HG03469 (cell line): ENCODE results near the gene TK1.
"Not testable (repeated sequence)": the region's sequence is repeated elsewhere in the genome, so short reads cannot be mapped to it uniquely, and the experiment has no call there.

Experiments
- ATAC-seq: cut with Tn5 transposase; IDR thresholded peaks from one replicate; pipeline ENCODE4 v1.9.1; 2021; ENCODE audit warnings: mild to moderate bottlenecking, moderate library complexity, moderate number of reproducible peaks; ENCODE audit not compliant: unreplicated experiment

TK1 gene

DNA sequence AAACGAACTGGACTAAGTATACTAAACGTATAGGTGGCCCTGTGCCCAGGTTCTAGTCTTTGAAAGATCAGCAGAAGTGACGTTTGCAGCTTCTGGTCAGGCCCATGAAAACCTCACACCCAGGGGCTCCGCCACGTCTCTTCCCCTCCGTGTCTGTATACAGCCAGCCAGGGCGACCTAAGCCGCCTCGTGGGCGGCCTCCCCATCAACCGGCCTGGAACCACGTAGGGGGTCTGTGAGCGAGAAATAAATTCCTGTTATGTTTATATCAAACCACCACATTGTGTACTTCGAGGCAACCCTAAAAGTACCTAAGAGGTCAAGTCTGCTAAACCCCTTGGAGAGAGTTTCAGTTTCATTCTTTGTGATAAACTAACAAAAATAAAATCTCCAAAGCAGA lies 6.8 kb downstream of the TK1 start:
- ATAC-seq: no peak

DNA sequence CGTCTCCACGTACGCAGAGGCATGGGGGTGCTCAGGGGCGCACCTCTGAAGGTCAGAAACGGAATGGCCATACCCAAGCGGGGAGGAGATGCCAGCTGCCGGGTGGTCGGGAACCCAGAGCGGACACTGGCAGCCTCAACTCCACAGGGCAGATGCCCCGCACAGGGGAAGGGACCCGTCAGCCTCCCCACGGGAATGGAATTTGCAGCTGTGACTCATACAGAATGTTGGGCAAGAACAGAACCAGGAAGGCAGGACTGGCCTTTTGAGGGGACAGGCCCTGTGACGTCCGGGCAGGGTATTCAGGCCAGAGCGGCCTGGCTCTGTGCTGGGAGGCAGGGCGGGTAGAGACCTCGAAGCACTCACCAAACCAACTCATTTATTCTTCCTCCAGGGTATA lies 7.5 kb downstream of the TK1 start:
- no peak for ATAC-seq

DNA sequence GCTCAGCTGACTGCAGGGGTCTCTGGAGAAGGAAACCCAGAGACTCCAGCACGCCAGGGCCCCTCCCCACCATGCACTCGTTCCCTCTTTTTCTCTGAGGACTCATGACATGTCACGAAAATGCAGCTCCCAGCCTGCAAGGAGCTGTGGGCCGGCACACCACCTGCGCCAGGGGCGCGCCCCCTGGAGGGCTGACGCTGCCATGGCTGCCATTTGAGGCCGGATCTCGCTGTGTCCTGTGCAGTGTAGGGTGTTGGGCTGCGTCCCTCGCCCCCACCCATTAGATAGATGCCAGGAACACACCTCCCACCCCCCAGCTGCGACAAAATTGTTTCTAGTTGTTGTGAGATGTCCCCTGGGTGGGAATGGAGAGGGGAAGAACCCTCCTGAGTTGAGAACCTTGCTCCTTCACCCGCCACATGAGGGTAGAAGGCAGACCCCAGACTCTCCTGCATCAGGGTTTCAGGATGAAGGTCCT lies 10.3 kb downstream of the TK1 start:
- ATAC-seq: no peak

DNA sequence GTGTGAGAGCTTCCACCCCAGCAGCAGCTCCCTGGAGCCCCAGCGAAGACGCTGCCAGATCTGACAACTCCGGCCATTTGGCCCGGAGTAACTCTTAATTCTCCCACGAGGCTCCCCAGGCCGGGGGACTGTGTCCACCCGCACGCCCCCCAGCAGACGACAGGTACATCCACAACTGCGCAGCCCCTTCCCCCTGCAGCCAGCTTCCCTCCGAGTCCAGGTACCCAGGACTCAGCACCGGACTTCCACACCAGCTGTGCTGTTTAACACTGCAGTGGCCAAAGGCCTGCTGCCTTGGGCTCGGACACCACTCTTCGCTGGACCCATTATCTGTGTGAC lies 11.2 kb downstream of the TK1 start:
- no peak for ATAC-seq

DNA sequence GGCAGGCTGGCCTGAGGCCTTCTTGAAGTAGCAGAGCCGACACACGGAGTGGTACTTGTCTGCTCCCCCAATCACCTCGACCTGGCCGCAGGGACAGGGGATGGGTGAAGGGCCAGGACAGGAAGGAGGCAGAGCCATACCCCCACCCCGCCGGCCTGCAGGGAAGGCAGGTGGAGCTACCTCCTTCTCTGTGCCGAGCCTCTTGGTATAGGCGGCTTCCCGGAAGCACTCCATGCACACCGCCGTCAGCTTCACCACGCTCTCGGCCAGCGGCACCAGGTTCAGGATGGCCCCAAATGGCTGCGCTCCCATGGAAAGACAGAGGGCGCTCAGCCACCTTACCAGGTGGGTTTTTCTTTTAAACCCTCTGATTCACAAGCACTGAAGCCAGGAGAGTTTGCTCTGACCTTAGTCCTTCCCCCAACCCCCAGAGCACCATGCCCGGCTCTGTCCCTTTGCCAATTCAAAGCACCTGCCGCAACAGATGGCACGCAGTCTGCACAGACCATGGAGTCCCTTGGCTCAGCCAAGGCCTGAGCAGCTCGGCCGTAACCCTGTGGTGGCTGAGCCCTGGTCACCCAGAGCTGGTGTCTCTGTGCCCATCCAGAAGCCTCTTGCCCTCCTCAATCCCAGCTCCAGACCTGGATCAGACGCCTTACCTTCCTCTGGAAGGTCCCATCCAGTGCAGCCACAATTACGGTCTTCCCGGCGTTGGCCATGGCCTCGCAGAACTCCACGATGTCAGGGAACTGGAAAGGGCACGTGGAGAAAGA lies 11.8 kb downstream of the TK1 start:
- ATAC-seq: no peak

DNA sequence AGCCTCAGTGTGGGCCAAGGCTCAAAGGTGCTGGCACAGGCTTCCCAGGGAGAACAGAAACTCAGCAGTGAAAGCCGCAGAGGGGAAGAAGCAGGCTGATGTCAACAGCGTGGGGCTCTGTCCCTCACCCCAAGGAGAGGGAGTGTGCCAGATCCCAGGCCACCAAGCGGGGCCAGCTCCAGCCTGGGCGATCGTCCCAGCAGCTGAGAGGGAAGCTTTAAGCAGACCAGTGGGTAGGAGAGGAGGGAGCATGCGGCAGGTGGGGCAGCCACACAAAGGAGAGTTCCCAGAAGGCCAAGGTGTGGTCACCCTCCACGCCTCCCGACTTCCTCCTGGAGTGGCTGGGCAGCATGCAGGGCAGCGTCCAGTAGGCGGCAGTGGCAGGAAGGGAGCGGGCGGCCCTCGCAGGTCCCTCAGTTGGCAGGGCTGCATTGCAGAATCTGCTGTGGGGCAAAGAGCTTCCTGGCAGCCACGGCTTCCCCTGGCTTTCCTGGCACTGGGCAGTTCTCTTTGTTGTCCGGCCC lies 12.4 kb downstream of the TK1 start:
- no peak for ATAC-seq

DNA sequence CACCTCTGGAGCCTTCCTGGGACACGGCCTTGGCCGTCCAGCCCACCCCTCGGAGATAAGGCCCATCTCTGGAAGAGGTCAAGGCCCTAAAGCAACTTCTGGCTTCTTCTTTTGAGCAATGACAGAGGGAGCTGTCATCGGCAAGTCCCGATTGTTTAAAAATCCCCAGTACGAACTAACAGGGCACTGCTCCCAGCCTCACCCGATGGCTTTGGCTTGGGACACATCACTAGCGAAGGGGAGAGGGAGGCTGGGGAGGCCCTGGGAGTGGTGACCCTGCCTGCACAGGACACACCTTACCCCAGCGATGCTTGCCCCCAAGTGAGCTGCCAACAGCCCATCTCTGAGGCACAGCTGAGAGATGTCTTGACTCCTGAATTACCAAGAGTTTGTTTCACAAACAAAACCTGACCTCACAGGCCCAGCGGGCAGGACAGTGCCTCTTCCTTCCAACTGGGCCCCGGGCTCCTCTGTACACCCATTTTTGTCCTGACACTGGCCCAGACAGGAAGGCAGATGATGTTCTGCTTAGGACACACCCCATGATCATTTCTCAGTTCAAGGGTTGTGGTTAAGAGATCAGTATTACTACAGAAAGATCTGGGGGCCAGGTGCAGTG lies 13.6 kb downstream of the TK1 start:
- no peak for ATAC-seq

DNA sequence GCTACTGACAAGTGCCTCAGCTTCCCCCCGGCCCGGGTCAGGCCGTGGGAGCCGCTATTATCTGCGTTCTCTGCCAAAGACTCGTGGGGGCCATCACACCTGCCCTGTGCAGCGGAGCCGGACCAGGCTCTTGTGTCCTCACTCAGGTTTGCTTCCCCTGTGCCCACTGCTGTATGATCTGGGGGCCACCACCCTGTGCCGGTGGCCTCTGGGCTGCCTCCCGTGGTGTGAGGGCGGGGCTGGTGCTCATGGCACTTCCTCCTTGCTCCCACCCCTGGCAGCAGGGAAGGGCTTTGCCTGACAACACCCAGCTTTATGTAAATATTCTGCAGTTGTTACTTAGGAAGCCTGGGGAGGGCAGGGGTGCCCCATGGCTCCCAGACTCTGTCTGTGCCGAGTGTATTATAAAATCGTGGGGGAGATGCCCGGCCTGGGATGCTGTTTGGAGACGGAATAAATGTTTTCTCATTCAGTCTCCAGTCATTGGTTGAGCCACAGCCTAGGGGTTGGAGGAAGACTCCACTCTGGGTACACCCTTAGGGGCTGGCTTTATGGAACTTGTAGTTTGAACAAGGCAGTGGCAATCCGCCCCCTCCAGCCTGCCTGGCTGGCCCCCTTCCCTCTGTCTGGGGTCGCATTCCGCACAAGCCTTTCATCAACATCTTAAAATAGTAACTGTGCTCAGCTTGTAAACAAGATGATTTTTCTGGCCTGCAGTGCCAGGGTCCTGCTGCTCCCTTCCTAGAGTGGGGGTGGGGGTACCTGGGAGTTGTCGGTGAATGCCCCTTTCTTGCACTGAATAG lies 14.4 kb downstream of the TK1 start:
- no peak for ATAC-seq

DNA sequence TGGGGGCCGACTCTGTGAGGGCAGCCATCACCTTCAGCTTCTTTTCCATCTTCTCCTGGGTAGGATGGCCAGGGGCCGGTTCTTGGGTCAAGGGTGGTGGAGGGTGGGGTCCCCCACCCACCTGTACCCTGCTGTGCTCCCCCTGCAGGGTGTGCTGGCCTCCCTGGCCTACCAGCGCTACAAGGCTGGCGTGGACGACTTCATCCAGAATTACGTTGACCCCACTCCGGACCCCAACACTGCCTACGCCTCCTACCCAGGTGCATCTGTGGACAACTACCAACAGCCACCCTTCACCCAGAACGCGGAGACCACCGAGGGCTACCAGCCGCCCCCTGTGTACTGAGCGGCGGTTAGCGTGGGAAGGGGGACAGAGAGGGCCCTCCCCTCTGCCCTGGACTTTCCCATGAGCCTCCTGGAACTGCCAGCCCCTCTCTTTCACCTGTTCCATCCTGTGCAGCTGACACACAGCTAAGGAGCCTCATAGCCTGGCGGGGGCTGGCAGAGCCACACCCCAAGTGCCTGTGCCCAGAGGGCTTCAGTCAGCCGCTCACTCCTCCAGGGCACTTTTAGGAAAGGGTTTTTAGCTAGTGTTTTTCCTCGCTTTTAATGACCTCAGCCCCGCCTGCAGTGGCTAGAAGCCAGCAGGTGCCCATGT lies 15.1 kb downstream of the TK1 start:
- ATAC-seq: not testable (repeated sequence)

DNA sequence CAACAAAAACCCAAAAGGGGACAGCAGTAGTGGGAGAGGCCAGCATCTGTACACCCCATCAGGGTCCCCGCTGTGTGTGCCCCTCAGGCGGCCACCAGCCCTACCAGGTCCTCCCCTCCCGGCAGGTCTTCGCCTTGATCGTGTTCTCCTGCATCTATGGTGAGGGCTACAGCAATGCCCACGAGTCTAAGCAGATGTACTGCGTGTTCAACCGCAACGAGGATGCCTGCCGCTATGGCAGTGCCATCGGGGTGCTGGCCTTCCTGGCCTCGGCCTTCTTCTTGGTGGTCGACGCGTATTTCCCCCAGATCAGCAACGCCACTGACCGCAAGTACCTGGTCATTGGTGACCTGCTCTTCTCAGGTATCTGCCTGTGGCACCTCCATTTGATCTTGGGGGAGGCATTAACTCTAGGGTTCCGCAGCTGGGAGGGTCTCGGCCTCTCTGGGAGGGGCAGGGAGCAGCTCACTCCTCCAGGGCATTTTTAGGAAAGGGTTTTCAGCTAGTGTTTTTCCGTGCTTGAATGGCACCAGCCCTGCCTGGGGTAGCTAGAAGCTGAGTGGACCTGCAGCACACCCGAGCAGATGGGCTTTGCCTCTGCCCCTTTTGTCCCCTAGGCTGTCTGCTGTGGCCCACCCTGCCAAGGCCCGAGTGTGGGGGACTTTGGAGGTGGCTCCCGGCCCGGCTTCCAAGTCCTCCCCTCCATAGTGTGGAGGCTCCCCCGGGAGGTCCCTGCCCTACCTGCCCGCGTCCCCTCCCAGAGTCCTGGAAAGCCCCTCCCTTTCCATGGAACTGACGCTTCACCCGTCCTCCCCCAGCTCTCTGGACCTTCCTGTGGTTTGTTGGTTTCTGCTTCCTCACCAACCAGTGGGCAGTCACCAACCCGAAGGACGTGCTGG lies 15.9 kb downstream of the TK1 start:
- no peak for ATAC-seq

DNA sequence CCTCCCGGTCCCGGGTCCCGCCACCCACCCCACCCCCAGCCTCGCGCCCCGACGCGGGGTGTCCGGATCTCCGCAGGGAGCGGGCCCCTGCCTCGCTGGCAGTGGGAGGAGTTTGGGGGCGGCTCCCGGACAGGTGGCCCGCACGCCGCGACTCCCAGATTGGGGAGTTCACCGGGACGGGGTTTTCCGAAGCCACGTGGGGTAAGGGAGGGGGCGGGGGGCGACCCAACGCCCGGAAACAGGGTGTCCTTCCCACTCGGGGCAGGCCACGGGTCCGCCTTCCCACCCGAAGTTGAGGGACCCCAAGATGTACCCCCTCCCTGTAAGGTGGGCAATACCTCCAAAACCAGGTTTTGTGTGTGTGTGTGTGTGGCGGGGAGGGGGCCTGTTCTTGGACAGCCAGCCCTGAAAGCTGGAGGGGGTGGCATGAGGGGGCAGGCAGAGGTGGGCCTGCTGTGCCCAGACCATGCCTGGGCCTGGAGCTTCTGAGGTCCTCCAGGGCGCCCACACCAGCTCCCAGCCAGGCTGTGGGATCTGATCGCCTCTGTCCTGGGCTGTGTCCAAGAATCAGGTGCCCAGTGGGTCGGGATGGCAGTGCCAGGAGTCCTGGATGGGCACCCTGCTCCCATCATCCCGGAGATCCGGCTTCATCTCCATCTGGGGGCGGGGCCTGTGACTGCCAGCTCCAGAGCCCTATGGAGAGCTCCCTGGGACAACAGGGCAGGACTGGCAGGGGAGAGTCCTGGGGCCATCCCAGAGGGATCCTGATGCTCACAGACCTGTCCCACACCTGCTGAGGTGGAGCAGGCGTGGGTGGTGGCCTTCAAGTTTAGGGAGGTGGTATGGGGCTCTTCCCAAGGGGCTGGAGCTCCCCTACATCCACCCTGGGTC lies 17.7 kb downstream of the TK1 start:
- no peak for ATAC-seq

DNA sequence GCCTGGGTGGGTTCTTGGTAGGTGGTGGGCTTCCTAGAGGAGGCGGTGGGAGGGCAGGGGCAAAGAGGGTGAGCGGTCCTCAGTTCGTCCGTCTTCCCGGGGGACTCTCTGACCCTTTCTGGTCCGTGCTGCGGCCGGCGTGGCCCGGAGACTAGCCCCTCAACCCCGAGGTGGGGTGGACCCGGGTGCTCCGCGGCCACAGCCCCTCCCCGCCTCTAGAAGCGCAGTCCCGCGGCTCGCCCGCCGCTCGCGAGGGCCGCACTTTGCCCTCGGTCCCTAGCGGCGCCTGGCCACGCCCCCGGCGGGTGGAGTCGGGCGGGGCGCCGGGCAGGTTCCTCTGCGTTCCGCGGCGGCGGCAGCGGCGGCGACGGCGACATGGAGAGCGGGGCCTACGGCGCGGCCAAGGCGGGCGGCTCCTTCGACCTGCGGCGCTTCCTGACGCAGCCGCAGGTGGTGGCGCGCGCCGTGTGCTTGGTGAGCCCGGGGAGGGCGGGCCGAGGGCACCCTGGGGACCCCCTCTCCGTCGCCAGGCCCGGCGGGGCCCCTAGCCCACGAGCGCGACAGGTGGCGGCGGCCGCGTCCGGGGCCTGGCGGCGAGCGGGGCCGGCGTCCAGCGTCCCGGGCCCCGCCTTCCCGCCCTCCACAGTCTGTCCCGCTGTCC lies 18.5 kb downstream of the TK1 start, which contains the start of gene SYNGR2:
Gene SYNGR2 (plus strand): TSS at position 340 of the 661 bp plus-strand sequence. CDS start 36 bp downstream, at position 376.
- ATAC-seq: no peak

DNA sequence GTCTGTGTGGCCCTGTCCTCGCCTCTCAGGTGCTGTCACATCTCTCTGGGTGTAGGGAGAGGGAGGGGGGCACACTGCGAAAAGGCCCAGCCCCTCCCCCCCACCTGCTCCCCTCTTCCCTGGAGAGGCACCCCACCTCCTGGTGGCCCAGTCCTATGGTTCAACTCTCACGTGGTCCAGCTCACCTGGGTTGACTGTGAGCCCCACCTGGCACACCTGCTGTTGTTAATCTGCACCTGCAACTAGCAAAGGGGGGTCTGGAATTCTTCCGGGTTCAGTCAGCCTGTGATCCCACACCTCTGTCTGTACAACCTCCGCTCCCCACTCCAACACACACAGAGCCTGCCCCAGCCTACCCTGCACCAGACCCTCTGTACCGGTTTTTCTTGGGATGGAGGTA lies 20.4 kb downstream of the TK1 start:
- ATAC-seq: no peak

DNA sequence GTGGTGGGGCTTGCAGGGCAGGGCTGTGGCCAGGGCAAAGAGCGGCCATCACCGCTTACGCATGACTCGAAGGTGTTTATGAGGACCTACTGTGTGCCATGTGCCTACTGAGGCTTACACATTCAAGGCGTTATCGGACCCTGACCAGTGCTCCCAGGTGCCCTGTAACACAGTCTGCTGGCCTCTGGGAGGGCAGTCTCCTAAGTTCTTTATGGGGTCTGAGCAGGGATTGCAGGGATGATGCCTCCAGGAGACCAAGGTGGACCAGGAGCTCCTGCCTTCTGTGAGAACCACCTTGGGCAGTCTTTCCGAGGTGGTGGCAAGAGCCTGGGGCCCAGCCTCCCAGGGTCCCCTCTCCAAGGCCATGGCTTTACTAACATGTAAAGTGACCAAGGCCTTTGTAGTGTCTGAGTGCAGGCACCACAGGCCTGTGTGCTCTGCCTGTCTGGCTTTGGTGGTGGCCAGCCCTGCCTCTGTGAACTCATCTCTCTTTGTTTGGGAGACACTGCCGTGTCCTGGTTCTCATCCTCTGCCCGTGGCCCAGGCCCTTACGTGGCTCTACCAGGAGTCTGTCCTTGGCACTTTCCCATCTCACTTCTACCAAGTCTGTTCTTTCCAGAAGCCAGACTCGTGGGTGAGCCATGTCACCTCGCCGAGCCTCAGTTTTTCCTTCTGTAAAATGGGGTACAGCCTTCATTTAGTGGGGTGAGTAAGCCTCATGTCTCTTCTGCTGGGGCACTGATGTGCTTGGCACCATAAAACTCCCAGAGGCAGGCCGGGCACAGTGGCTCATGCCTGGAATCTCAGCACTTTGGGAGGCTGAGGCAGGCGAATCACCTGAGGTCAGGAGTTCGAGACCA lies 21.9 kb downstream of the TK1 start:
- no peak for ATAC-seq

DNA sequence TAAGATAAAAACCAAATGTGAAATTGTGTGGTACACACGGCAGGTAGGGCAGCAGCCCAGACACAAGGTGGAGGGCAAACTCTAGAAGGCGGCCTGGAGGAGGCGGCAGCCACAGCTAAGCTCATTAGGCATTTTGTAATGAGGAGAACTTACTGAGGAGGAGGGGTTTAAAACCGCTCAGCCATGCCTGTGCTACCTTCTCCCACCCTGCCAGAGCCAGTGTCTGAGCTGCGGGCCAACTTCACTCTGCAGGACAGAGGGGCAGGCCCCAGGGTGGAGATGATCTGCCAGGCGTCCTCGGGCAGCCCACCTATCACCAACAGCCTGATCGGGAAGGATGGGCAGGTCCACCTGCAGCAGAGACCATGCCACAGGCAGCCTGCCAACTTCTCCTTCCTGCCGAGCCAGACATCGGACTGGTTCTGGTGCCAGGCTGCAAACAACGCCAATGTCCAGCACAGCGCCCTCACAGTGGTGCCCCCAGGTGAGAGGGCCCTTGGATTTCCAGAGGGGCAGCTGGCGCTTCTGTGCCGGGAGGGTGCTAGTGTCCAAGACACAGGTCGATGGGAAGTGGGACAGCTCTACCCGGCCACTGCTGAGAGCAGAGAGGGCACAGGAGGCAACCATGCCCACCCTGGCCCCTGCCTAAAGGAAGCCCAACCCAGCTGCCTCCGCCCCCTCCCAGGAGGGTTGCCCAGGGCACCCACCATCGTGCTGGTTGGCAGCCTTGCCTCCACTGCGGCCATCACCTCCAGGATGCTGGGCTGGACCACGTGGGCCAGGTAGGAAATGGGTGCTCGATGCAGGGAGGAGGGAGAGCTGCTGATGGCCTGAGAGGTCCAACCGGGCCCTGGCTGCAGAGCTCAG lies 22.7 kb downstream of the TK1 start:
- ATAC-seq: no peak

DNA sequence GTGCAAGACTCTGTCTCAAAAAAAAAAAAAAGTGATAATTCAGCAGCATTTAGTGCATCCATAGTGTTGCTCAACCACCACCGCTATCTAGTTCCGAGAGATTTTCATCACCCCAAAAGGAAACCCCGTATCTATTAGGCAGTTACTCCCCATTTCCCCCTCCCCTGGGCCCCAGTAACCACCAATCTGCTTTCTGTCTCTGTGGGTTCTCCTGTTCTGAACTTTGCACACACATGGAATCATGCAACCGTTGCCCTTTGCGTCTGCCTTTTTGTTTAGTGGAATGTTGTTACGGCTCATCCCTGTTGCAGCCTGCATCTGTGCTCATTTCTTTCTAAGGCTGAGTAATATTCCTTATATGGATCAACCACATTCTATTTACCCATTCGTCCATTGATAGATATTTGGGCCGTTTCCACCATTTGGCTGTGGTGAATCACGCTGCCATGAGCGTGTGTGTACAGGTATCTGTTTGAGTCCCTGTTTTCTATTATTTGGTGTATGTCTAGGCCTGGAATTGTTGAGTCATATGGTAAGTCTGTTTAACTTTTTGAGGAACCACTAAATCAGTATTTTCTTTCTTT lies 27.2 kb downstream of the TK1 start:
- ATAC-seq: no peak
